ENCODE results near the gene CTNNA1. TPM values are rescaled to one million over a fixed set of nuclear protein-coding genes. Genes with fewer than 3 reads are reported as not detected.

The CTNNA1 gene
- total RNA-seq, 2 donors from 2014 or later: 107 to 140 TPM

- 69 to 76% methylated on average over 3 of the region's 3 CpGs for WGBS, 2 donors
- Histone ChIP-seq H3K27me3 (no peaks in the 10 kb centered on the region), H3K4me1 (peaks cover 28% of the 10 kb centered on the region), H3K9me3 (no peaks in the 10 kb centered on the region), H3K27ac (no peak overlapping the region), H3K36me3 (replicated peaks in 1 of 2; ENCODE audit: insufficient read depth in 1 of 2, low read depth in 2 of 2) (no peaks in the 10 kb centered on the region), H3K4me3 (no peak overlapping the region)
- no peak for ATAC-seq
- intact Hi-C loops (cut with DNase I): no loop called here
- TF ChIP-seq POLR2A (IDR thresholded peaks at IDR 0.05) (no peak), CTCF (IDR thresholded peaks at IDR 0.05) (no peak)
- no peak for DNase-seq
These were observed 86.9 kb downstream of the CTNNA1 start for GRCh38 chr5:138840103-138840502.

- WGBS, 2 donors: 89 to 90% methylated on average over 2 of the region's 2 CpGs
- no peak overlapping the region for H3K4me3 ChIP-seq
- H3K9me3 ChIP-seq: no peaks in the 10 kb centered on the region
- no peak overlapping the region for H3K27ac ChIP-seq
- intact Hi-C loops (cut with DNase I): no loop called here
- ATAC-seq: no peak
- peaks cover 32% of the 10 kb centered on the region for H3K4me1 ChIP-seq
- no peaks in the 10 kb centered on the region for H3K27me3 ChIP-seq
- no peaks in the 10 kb centered on the region for H3K36me3 ChIP-seq (replicated peaks in 1 of 2; ENCODE audit: insufficient read depth in 1 of 2, low read depth in 2 of 2)
- DNase-seq: no peak
- TF ChIP-seq CTCF (IDR thresholded peaks at IDR 0.05): no peak
- no peak for TF ChIP-seq POLR2A (IDR thresholded peaks at IDR 0.05)
These were observed 88.3 kb downstream of the CTNNA1 start for GRCh38 chr5:138841531-138841930.

- intact Hi-C loops (cut with DNase I): no loop called here
- no peaks in the 10 kb centered on the region for H3K9me3 ChIP-seq
- TF ChIP-seq POLR2A (IDR thresholded peaks at IDR 0.05) (no peak), CTCF (IDR thresholded peaks at IDR 0.05) (no peak)
- H3K4me3 ChIP-seq: no peak overlapping the region
- peak; percentile 24 for ATAC-seq
- H3K27ac ChIP-seq: no peak overlapping the region
- no peaks in the 10 kb centered on the region for H3K27me3 ChIP-seq
- H3K36me3 ChIP-seq (replicated peaks in 1 of 2; ENCODE audit: insufficient read depth in 1 of 2, low read depth in 2 of 2): no peaks in the 10 kb centered on the region
- 93 to 98% methylated on average over 2 of the region's 2 CpGs for WGBS, 2 donors
- no peak for DNase-seq
- H3K4me1 ChIP-seq: peaks cover 35% of the 10 kb centered on the region
These were observed 90.3 kb downstream of the CTNNA1 start for GRCh38 chr5:138843316-138844124.

- intact Hi-C loops (cut with DNase I): no loop called here
- no peaks in the 10 kb centered on the region for H3K36me3 ChIP-seq (replicated peaks in 1 of 2; ENCODE audit: insufficient read depth in 1 of 2, low read depth in 2 of 2)
- H3K4me3 ChIP-seq: no peak overlapping the region
- H3K27me3 ChIP-seq: no peaks in the 10 kb centered on the region
- WGBS, 2 donors: 93 to 96% methylated on average over 4 of the region's 4 CpGs
- H3K4me1 ChIP-seq: peaks cover 40% of the 10 kb centered on the region
- no peak overlapping the region for H3K27ac ChIP-seq
- DNase-seq (no peak), ATAC-seq (no peak)
- TF ChIP-seq CTCF (IDR thresholded peaks at IDR 0.05) (no peak), POLR2A (IDR thresholded peaks at IDR 0.05) (no peak)
- no peaks in the 10 kb centered on the region for H3K9me3 ChIP-seq
These were observed 90.9 kb downstream of the CTNNA1 start for GRCh38 chr5:138844125-138844461.

Measured in body of pancreas (tissue), 4 donors.